Measurements from ENCODE around the gene NRXN2. TPM values are rescaled to one million over a fixed set of nuclear protein-coding genes. Genes with fewer than 3 reads are reported as not detected.
A peak's percentile ranks its signal among the peaks of the same experiment; 100 is the strongest.
"Not testable (repeated sequence)": the region's sequence is repeated elsewhere in the genome, so short reads cannot be mapped to it uniquely, and the experiment has no call there.

NRXN2 gene
- total and polyA plus RNA-seq, 4 donors = 0.17 to 2.8 (median 1.4) TPM

DNA sequence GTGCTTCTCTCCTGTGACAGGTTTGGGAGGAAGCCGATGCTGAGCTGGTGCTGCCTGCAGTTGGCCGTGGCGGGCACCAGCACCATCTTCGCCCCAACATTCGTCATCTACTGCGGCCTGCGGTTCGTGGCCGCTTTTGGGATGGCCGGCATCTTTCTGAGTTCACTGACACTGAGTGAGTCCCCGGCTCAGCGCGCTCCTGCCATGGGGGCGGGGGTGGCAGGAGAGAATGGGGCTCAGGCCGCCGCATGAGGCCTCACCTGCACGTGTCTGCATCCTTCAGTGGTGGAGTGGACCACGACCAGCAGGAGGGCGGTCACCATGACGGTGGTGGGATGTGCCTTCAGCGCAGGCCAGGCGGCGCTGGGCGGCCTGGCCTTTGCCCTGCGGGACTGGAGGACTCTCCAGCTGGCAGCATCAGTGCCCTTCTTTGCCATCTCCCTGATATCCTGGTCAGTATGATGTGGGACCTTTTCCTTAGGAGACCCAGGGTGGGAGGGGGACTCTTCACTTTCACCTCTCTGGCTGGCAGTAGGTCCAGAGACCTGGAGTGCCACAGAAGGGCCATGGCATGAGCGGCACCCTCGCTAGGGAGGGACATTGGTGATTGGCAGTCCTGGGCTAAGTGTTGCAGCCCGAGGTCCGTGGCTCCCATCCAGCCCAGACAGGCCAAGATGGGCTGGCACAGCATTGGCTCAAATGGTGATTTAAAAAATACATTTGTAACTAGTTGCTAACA is 160.8 kb downstream of the NRXN2 start:
- Histone ChIP-seq H3K9ac (ENCODE audit: low read depth in 1 of 2, low read length in 2 of 2) (no peak overlapping the region), H3K4me1 (ENCODE audit: control insufficient read depth in 4 of 4, insufficient read depth in 4 of 4, low read length in 3 of 4) (peaks cover 0 to 3% (median 1%) of the 10 kb centered on the region in 4 donors), H3K27ac (ENCODE audit: low read depth in 1 of 2, low read length in 2 of 2) (no peak overlapping the region), H3K4me3 (ENCODE audit: low read depth in 1 of 3, low read length in 3 of 3) (no peak overlapping the region), H3K36me3 (ENCODE audit: control insufficient read depth in 4 of 4, insufficient read depth in 3 of 4, low read depth in 1 of 4, low read length in 3 of 4) (no peaks in the 10 kb centered on the region), H3K9me3 (ENCODE audit: control insufficient read depth in 4 of 4, low read length in 3 of 4) (no peaks in the 10 kb centered on the region), H3K27me3 (ENCODE audit: control insufficient read depth in 4 of 4, insufficient read depth in 4 of 4, low read length in 3 of 4) (no peaks in the 10 kb centered on the region)
- WGBS = 92% methylated on average over 29 of the region's 29 CpGs
- no peak for DNase-seq (ENCODE audit: low spot score)
- no peak for TF ChIP-seq SP1 (IDR thresholded peaks at IDR 0.05)
- no peak for TF ChIP-seq MAX (IDR thresholded peaks at IDR 0.05)
- TF ChIP-seq FOXA2 (IDR thresholded peaks at IDR 0.05) = no peak
- peak in 1 of 2 donors; percentile 14 for TF ChIP-seq HNF4A (conservative IDR thresholded peaks at IDR 0.05)
- no peak for TF ChIP-seq RXRA (IDR thresholded peaks at IDR 0.05)

GRCh38 chr11:64561429-64561828 is 161.6 kb downstream of the NRXN2 start:
- H3K27me3 ChIP-seq (ENCODE audit: control insufficient read depth in 4 of 4, insufficient read depth in 4 of 4, low read length in 3 of 4); DNase-seq (ENCODE audit: low spot score); H3K9ac ChIP-seq (ENCODE audit: low read depth in 1 of 2, low read length in 2 of 2); H3K4me1 ChIP-seq (ENCODE audit: control insufficient read depth in 4 of 4, insufficient read depth in 4 of 4, low read length in 3 of 4); H3K27ac ChIP-seq (ENCODE audit: low read depth in 1 of 2, low read length in 2 of 2); H3K4me3 ChIP-seq (ENCODE audit: low read depth in 1 of 3, low read length in 3 of 3); H3K9me3 ChIP-seq (ENCODE audit: control insufficient read depth in 4 of 4, low read length in 3 of 4); H3K36me3 ChIP-seq (ENCODE audit: control insufficient read depth in 4 of 4, insufficient read depth in 3 of 4, low read depth in 1 of 4, low read length in 3 of 4): not testable (repeated sequence)
- 86% methylated on average over 3 of the region's 3 CpGs for WGBS

- no peaks in the 10 kb centered on the region for H3K9me3 ChIP-seq (ENCODE audit: control insufficient read depth in 4 of 4, low read length in 3 of 4)
- 91% methylated on average over 16 of the region's 16 CpGs for WGBS
- H3K9ac ChIP-seq (ENCODE audit: low read depth in 1 of 2, low read length in 2 of 2) = no peak overlapping the region
Measured at GRCh38 chr11:64560941-64561340, 162.1 kb downstream of the NRXN2 start.

More at GRCh38 chr11:64560941-64561340, 162.1 kb downstream of the NRXN2 start:
- no peaks in the 10 kb centered on the region for H3K36me3 ChIP-seq (ENCODE audit: control insufficient read depth in 4 of 4, insufficient read depth in 3 of 4, low read depth in 1 of 4, low read length in 3 of 4)
- peaks cover 0 to 5% (median 3%) of the 10 kb centered on the region in 4 donors for H3K4me1 ChIP-seq (ENCODE audit: control insufficient read depth in 4 of 4, insufficient read depth in 4 of 4, low read length in 3 of 4)
- no peak for DNase-seq (ENCODE audit: low spot score)
- TF ChIP-seq YY1 (IDR thresholded peaks at IDR 0.05) (no peak), REST (IDR thresholded peaks at IDR 0.05) (no peak), GABPA (IDR thresholded peaks at IDR 0.05 in 1 of 2, conservative IDR thresholded peaks at IDR 0.05 in 1 of 2) (no peak), RXRA (IDR thresholded peaks at IDR 0.05) (no peak), FOXA1 (IDR thresholded peaks at IDR 0.05) (no peak), EGR1 (IDR thresholded peaks at IDR 0.05; ENCODE audit: low read depth in 2 of 2) (no peak), TAF1 (conservative IDR thresholded peaks at IDR 0.05) (no peak)
- TF ChIP-seq, protein P1, sequence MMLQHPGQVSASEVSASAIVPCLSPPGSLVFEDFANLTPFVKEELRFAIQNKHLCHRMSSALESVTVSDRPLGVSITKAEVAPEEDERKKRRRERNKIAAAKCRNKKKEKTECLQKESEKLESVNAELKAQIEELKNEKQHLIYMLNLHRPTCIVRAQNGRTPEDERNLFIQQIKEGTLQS (IDR thresholded peaks at IDR 0.05) = no peak
- no peak overlapping the region for H3K27ac ChIP-seq (ENCODE audit: low read depth in 1 of 2, low read length in 2 of 2)
- H3K4me3 ChIP-seq (ENCODE audit: low read depth in 1 of 3, low read length in 3 of 3) = no peak overlapping the region
- H3K27me3 ChIP-seq (ENCODE audit: control insufficient read depth in 4 of 4, insufficient read depth in 4 of 4, low read length in 3 of 4) = no peaks in the 10 kb centered on the region

All from liver (tissue), 9 donors.